Activated CD8-positive, alpha-beta memory T cell treated with anti-CD3 and anti-CD28 coated beads for 4 hours (primary cell): ENCODE data around the gene SUB1.
"Not testable (repeated sequence)": the region's sequence is repeated elsewhere in the genome, so short reads cannot be mapped to it uniquely, and the experiment has no call there.

ENCODE experiments used
- DNase-seq, 2 donors: peaks; one replicate each; pipeline ENCODE4 v3.0.0-alpha.2; 2020; ENCODE audit warnings: low read depth in 2 of 2

SUB1 gene

DNA sequence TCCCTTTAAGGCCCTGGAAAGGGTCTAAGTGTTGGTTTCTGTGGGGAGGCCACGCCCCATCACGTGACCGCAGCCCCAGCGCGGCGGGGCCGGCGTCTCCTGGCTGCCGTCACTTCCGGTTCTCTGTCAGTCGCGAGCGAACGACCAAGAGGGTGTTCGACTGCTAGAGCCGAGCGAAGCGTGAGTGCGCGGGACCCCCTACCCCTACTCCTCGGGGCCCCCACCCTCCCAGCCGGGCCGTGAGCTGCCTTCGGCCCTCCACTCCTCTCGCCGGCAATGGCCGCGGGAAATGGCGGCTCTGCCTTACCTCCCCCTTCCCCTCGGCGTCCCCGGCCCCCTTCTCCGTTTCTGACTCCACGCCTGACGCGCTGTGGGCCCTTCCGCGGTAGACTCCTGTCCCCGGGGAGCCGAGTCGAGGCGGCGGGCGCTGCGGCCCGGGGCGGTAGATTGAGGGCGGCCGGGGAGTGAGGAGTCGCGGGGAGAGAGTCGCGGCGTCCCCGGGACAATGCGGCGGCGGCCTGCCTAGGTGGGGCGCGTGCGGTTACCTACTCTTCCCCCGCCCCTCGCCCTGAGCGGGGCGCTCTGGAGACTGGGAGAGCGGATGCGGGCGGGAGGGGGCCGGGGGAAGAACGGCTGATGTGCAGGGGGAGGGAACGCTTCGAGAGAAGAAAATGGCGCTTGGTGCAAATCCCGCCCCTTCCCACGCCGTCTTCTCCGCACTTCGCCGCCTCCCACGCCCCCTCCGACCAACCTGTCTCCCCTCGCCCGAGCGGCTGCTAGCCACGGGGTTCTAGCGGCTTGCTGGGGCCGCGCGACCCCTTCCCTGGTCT lies at the start of gene SUB1:
Gene SUB1, plus strand, starts transcription at position 112 of the 830 bp plus-strand sequence. CDS start 2,956 bp downstream, outside the sequence.
- DNase-seq, result peak; percentile 88 to 91

DNA sequence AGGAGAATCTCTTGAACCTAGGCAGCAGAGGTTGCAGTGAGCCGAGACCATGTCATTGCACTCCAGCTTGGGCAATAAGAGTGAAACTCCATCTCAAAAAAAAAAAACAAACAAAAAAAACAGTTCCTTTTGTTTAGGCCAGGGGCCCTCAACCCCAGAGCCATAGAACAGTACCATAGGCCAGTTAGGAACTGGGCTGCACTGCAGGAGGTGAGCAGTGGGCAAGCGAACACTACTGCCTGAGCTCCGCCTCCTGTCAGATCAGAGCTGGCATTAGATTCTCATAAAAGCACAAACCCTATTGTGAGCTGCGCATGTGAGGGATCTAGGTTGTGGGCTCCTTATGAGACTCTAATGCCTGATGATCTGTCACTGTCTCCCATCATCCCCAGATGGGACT lies 49.1 kb upstream of the SUB1 start:
- DNase-seq, result no peak

- DNase-seq, result not testable (repeated sequence)
These were observed 47.8 kb upstream of the SUB1 start for GRCh38 chr5:32537437-32538029.

- DNase-seq, result no peak
These were observed 47.3 kb upstream of the SUB1 start for GRCh38 chr5:32538031-32538547.

GRCh38 chr5:32539981-32540845 lies 45.1 kb upstream of the SUB1 start:
- DNase-seq, result no peak

GRCh38 chr5:32541241-32541640 lies 44.1 kb upstream of the SUB1 start:
- no peak for DNase-seq

DNA sequence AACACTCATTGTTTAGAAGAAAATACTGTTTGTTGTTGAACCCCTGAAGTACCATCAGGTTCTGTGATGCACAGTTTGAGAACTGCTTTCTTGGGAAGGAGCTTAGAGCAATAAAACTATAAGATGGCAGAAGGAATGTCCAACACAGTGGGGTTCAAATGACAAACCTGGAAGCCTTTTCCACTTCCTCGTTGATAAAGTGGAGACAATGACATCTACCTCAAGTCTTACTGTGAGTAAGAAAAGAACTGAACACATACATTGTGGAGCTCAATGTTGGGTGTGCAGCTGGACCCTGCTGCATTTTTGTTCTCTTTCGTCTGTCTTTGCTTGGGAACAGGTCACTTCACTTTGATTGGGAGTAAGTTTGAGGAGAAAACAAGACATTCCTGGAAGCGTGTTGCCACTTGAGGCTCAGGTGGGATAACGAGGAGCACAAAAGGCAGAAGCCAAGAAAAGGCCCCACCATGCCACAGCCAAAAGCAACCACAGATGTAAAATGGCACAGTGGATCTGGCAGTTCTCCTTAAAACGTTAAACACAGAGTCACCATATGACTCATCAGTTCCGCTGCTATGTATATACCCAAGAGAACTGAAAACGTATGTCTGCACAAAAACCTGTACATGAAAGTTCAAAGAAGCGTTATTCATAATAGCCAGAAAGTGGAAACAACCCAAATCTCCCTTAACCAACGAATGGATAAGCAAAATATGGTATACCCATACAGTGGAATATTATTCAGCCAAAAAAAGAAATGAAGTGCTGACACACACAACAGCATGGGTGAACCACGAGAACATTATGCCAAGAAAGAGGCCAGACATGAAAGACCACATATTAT lies 42.9 kb upstream of the SUB1 start:
- DNase-seq, result no peak

DNA sequence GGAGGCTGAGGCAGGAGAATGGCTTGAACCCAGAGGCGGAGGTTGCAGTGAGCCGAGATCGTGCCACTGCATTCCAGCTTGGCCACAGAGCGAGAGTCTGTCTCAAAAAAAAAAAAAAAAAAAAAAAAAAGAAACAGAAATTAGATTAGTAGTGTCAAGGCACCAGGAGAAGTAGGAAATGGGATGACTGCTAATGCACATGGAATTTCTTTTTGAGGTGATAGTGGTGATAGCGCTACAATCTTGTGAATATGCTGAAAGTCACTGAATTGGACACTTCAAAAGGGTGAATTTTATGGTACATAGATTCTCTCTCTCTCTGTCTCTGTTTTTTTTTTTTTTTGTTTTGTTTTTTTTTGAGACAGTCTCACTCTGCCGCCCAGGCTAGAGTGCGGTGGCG lies 42.1 kb upstream of the SUB1 start:
- DNase-seq, result no peak

DNA sequence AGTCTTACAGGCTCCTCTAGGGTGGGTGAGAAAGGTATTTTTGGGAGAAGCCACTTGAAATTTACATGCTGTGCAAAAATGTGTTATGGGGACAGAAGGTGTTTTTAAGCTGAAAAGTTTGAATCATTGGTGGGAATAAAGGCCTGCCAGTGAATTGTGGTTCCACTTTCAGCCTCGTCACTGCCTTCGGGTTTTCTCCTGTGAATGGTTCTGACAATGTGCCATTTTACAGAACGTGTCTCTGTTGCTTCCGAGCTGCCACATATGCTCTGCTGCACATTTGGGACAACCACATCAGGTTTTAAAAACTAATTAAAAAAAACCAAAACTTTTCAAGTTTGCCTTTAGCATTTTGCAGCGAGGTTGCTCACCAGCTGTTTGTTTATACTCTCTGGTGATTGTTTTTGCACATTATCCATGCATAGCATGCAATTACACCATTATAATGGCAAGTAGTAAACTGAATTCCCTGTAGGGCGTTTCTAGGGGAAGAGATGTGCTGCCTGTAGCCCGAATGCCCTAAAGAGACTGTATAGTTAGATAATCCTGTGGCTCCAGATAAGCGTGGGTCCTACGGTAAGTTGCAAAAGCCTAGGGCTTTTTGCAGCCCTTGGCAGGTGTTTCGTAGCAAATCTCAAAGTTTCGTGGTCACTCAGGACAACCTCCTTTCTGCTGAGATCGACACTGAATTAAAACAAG lies 40.1 kb upstream of the SUB1 start:
- DNase-seq, result no peak

GRCh38 chr5:32551194-32551593 lies 34.2 kb upstream of the SUB1 start:
- no peak for DNase-seq

DNA sequence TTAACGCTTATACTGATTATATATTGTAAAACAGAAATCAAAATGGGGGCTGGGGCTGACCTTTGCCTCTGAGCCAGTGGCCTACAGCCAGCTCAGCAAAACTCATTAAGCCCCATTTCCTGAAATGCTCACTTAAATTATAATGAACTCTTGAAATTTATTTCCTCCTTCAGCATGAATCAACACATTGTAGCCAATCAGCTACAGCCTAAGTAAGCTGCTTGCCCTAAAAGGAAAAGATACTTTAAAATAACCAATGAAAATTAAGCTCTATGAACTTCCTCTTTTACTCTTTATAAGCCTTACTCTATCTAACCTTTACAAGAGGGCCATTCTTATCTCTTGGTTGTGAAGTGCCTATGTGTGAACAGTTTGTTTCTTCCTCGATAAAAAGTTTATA lies 33.5 kb upstream of the SUB1 start:
- DNase-seq, result no peak

- DNase-seq, result not testable (repeated sequence)
These were observed 32.9 kb upstream of the SUB1 start for GRCh38 chr5:32552491-32552890.

DNA sequence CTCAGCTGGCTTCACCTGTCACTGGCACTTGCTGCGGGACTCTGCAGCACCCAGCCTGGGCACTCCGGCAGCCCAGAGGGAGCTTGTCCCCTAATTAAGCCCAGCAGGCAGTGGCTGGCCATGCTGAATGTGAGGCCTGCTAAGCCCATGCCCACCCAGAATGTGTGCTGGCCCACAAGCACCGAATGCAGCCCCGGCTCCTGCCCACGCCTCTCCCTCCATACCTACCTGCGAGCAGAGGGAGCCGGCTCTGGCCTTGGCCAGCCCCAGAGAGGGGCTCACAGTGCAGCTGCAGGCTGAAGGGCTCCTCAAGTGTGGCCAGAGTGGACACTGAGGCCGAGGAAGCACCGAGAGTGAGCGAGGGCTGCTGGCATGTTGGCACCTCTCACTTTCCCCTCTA lies 32.4 kb upstream of the SUB1 start:
- DNase-seq, result no peak

- DNase-seq, result not testable (repeated sequence)
These were observed 31.1 kb upstream of the SUB1 start for GRCh38 chr5:32554181-32554780.

DNA sequence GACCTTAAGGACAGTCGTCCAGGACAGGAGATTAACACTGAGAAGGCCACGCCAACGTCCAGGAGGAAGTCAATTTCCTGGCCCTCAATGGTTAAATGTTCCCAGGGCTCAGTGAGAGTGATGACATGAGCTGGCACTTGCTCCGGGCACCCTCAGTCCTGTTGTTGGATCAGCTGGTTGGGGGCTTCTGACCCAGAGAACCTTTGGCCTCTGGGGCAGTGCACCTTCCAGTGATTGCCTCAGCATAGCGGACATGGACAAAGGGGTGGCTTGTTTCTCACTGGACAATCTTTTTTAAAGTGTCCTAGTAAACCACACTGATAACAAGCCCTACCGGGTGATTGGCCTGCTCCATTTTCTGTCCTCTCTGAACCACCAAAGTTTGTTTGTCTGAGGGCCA lies 28.8 kb upstream of the SUB1 start:
- not testable (repeated sequence) for DNase-seq

DNA sequence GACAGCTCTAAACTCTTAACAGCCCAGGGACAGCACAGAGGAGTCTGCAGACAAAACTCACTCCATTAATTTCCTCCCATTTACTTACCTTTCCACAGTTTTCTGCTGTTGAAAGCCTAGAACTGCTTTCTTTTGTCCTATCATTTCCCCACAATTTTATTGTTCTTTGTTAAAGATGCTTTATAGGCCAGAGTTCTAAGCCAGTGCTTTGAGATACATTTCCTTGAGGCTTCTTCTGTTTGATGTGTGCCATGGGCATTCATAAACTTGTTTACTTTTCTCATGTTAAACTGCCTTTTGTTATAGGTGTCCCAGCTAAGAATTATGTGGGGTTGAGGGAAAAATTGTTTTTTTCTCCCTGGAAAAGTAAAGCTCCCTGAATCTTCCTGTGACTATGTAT lies 25.9 kb upstream of the SUB1 start:
- DNase-seq, result no peak

GRCh38 chr5:32559921-32560320 lies 25.4 kb upstream of the SUB1 start:
- DNase-seq, result no peak

- no peak for DNase-seq
These were observed 23.3 kb upstream of the SUB1 start for GRCh38 chr5:32562056-32562455.

DNA sequence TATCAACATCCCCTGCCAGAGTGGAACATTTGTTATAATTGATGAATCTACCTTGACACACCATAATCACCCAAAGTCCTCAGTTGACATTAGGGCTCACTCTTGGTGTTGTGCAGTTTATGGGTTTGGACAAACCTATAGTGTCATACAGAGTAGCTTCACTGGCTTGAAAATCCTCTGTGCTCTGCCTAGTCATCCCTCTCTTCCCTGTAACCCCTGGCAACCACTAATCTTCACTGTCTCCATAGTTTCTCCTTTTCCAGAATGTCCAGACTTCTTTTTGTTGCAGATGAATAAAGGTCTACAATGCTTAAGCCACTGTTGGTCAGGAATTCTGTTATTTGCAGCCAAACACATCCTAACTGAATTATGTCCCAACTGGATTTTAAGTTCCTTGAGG lies 22.5 kb upstream of the SUB1 start:
- DNase-seq, result no peak

DNA sequence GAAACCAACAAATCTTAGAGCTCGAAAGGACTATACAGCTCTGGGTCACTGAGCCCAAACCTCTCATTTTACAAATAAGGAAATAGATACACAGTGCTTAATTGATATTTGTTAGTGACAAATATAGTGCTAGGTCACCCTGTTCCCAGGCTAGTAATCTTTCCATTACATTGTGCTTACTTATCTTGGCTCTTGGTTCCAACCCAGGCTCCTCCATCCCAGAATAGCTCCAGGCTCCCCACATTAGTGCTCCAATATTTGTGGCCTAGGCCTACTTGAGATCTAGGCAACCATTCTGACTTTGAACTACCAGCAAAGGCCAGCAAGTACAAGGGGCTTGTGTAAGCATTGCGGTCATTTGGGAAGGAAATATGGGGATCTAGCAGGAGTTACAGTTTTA lies 21.7 kb upstream of the SUB1 start:
- no peak for DNase-seq
